HG03342 (cell line): ENCODE data around the gene MRPL27.

Experiments
- ATAC-seq: cut with Tn5 transposase; IDR thresholded peaks from one replicate; pipeline ENCODE4 v1.9.1; 2021; ENCODE audit warnings: mild to moderate bottlenecking, moderate library complexity; ENCODE audit not compliant: unreplicated experiment

Gene MRPL27

DNA sequence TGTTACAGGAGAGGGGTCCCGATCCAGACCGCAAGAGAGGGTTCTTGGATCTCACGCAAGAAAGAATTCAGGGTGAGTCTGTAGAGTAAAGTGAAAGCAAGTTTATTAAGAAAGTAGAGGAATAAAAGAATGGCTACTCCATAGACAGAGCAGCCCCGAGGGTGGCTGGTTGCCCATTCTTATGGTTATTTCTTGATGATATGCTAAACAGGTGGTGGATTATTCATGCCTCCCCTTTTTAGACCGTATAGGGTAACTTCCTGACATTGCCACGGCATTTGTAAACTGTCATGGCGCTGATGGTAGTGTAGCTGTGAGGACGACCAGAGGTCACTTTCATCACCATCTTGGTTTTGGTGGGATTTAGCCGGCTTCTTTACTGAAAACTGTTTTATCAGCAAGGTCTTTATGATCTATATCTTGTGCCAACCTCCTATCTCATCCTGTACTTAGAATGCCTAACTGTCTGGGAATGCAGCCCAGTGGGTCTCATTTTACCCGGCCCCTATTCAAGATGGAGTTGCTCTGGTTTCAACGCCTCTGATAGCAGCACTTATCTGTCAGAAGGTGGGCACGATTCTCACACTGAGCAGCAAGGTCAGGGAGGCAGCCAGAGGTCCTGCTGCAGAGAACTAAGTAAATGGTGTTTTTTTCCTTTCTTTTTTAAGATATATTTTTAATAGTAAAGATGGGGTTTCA, 53.5 kb downstream of the MRPL27 start:
- ATAC-seq = no peak

- ATAC-seq = no peak
These were observed 54.3 kb downstream of the MRPL27 start for GRCh38 chr17:50318501-50319285.
